Left kidney (tissue), 2 donors: Measurements from ENCODE around the gene USP14. TPM values are rescaled to one million over a fixed set of nuclear protein-coding genes. Genes with fewer than 3 reads are reported as not detected.

Experiments used
- DNase-seq: peaks from one replicate; pipeline ENCODE4 v3.0.0-alpha.2; 2013
- polyA plus RNA-seq: library from polyadenylated mRNA; unstranded; fragments of 120-200 nt; gene quantifications from one replicate; pipeline ENCODE4 v1.2.1, GENCODE V29; 2013; ENCODE audit not compliant: insufficient read length

Gene USP14
- polyA plus RNA-seq, 1 donor, result 72.8 TPM

DNA sequence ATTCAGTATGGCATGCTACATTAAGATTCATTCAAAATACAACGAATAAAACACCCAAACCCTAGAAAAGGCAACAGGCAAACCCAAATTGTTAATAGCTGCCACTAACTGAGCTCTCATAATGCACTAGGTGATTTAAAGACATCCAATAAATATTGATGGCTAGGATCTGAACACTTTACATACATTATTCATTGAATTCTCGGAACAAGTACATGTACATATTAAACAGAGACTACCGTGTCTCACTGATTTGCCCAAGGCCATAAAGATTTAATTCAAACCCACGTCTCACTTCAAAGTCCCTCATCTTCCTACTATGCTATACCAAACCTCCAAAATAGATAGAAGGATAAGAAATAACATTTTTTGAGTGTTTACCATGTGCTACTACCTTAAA is 67.4 kb downstream of the USP14 start:
- no peak for DNase-seq

GRCh38 chr18:227374-227773 is 69.0 kb downstream of the USP14 start:
- DNase-seq, result no peak

DNA sequence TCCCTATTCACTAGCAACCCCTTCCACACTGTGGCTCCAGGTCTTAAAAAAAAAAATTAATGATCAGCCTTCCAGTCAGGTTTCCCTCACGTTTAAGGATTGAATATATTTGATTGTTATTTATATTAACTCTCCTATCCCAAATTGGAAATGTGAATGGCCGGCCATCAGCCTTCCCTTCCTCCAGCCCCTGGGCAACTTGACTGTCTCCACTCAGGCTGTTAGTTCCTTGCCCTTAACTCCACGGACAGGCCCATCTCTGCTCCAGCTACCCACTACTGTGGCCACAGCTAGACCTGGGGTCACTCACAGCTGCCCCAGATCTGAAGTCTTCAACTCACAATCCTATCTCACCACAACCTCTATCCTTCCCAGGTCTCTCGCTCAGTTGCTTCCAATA is 69.5 kb downstream of the USP14 start:
- DNase-seq, result no peak

DNA sequence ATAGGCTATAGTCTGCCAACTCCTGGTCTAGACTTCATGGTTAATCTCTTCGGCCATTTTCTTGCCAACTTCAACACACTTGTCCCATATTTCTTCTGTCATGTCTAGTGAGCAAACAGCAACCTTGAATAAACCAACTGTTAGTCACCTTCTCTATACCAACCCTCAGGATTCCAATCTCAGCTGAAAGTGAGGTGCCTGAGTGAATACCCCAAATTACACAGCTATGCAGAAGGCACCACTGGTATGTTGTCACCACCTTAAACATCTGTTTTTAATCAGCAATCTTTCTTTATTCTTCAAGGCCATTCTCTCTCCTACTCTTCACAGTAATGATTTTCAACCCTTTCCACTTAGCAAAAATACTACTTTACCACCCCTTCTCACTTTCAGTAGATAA is 70.2 kb downstream of the USP14 start:
- no peak for DNase-seq

DNA sequence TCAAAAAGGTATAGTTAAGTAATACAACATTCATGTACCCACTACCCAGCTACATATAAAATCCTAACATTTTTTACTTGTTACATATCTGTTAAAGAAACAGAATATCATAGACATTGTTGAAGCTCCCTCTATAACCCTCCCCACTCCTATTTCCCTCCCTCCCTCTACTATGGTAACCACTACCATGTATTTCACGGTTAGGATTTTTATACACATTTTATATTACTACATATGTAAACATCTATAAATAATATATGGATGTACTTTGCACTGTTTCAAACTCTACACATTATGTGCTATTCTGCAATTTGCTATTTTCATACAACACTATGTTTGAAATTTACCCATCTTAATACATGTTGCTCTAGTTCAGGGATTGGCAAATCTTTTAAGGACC is 73.2 kb downstream of the USP14 start:
- DNase-seq, result no peak

- DNase-seq, result no peak
These were observed 81.8 kb downstream of the USP14 start for GRCh38 chr18:240175-240574.

GRCh38 chr18:245282-245847 is 87.0 kb downstream of the USP14 start:
- DNase-seq, result no peak

DNA sequence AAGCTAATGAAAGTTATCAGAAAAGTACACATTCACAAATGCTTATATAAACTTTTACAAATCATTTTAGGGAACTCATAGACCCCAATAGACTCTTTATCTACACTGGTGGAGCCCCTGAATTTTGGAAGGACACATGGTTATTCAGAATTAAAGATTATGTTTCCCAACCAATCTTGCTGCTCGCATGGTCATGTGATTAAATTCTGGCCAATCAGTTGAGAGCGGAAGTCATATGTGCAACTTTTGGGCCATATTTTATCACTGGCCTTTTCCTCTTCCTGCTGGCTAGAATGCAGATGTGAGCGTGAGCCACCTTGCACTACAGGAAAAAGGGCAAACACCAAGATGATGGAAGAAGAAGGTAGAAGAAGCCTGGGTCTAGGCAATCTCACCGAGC is 89.7 kb downstream of the USP14 start:
- DNase-seq, result no peak

GRCh38 chr18:250685-251084 is 92.3 kb downstream of the USP14 start:
- no peak for DNase-seq

- no peak for DNase-seq
These were observed 93.2 kb downstream of the USP14 start for GRCh38 chr18:251572-251971.

GRCh38 chr18:253121-253520 is 94.8 kb downstream of the USP14 start:
- no peak for DNase-seq

- DNase-seq, result no peak
These were observed 96.8 kb downstream of the USP14 start for GRCh38 chr18:255171-255570.

DNA sequence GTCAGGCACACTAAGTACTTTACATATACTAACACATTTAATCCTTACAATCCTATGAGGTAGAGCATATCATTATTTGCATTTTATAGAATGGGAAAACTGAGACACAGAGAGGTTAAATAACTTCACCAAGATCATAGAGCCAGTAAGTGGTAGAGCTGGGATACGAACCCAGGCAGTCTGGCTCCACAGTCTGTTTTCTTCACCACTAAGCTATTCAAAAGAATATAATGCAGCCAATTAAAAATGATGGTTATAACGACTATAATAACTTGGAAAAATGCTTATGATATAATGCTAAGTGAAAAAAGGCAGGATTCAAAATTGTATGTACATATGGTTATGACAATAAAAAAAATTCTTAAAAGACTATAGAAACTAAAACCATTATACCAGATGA is 102.2 kb downstream of the USP14 start:
- no peak for DNase-seq

DNA sequence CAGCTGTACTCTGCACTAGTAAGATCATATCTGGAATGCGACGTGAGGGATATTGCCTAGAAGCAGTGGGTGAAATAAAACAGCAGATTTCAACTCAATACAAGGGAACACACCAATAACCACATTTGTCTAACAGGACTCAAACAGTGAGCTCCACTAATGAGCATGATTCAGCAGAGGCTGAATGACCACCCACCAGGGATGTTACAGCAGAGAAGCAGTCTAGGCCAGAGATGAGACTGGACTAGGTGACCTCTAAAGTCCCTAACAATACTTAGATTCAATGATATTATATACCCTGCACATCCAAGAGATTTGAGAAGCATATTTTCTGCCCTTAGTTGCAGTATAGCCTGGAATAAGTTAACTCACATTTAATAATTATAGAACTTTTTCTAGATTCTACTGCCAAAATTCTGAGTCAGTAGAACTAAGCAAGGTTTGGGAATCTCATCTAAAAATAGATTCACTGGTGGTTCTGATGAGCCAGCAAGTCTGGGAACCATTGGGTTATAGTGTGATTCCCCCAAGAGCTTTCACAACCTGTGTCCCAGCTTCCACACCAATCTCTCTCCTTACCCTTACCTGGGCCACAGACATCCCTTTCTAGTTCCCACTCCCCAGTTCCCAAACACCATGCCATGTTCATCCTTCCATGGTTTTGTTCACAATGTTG is 103.2 kb downstream of the USP14 start:
- no peak for DNase-seq

Other genes with a start within 250 kb of the USP14 start
- 0.96 TPM for gene TUBB8B, start 108.9 kb upstream of the USP14 start, polyA plus RNA-seq
- gene THOC1, start 109.5 kb downstream of the USP14 start, polyA plus RNA-seq, result 139 TPM